Amniotic epithelial cell (primary cell): ENCODE results near the gene TMEM272.
"Not testable (repeated sequence)": the region's sequence is repeated elsewhere in the genome, so short reads cannot be mapped to it uniquely, and the experiment has no call there.

ENCODE experiments used
- DNase-seq: peaks from one replicate; pipeline ENCODE4 v3.0.0-alpha.2; 2010; ENCODE audit warnings: low read depth

The TMEM272 gene

DNA sequence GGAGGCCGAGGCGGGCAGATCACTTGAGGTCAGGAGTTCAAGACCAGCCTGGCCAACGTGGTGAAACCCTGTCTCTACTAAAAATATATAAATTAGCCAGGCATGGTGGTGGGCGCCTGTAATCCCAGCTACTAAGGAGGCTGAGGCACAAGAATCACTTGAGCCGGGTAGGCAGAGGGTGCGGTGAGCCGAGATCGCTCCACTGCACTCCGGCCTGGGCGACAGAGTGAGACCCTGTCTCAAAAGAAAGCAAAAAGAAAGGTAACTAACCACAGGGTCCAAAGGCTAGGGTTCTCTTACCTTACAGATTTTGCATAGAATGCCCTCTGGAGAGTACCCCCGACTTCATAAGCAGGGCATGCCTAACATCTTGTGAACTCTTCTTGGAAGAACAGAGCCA, 20.3 kb downstream of the TMEM272 start:
- DNase-seq, result not testable (repeated sequence)

DNA sequence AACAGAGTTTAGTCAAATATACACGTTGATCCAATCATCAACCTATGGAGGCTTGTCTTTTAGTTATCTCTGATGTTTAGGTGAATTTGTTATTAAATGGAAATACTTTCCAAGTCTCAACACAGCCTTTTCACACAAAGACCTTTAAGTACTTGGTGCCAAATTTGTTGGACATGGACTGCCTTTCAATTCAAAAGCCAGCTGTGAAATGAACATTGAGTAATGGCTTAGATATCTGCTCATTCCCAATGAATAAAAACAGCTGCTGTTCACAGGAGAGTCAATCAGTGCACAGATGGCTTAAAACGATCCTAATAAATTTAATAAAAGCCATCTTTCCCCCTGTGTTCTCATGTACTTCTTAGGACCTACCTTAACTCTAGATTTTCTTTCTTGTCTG, 21.1 kb downstream of the TMEM272 start:
- no peak for DNase-seq

DNA sequence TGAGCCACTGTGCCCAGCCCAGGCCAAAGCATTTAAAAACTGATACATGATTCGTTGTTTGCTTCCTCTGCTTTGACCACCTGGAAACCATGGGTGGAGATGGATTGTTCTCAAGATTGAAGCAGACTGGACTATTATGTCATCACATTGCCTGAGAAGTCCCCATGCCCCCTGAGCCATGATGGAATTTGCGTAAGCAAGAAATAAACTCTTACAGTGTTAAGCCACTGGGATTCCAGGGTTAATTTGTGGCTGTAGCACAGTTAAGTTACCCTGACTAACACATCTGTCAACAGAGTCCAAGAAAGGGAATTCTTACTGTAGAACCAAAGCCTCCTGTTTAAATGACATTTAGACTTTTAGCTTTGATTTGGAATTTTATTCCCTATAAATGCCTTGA, 21.6 kb downstream of the TMEM272 start:
- no peak for DNase-seq

DNA sequence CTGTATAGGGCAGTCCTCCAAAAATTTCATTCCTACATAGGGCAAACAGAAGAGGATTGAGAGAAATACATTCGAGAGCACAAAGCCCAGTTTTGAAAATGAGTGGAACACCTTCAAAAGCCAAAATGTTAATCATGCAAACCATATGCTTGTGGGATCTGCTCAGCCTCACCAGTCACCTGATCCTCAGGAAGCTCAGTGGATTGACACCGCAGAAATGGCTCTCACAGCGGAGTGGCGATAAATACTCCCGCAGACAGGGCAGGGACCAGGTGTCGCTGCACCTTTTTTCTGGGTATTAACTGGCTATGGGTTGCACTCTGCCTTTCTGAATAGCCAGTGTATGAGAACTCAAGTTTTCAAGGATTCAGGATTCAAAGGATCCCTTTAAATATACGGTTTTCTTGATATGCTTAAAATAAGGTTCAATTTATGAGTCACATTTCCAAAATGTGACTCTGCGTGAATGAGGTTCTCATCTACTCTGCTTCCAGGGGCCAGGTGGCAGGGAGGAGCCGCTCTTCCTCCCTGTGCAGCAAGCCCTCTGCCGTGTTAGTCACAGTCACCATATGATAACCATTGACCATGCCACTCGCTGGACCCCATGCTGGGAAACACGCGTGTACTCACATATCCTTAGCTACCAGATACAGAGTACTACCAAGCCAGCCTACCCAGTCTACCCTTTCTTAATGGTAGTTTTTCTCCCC, 22.7 kb downstream of the TMEM272 start:
- no peak for DNase-seq

DNA sequence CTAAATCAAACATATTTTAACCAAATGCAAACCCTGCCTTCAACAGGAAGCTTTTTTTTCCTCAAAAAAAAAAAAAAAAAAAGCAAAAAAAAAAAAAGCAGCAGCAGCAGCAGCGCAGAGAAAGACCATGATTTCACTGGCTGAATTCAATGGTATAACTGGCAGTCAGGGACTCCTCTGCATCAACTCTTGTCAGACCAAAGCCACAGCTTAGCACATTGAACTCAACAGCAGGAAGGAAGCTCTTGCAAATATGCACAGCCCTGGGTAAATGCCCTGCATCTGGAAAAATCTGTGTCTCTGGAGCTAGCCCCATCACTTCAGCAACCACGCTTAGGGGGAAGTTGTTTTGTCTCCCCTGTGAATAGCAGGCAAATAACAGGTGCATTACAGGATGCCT, 23.4 kb downstream of the TMEM272 start:
- DNase-seq, result no peak

DNA sequence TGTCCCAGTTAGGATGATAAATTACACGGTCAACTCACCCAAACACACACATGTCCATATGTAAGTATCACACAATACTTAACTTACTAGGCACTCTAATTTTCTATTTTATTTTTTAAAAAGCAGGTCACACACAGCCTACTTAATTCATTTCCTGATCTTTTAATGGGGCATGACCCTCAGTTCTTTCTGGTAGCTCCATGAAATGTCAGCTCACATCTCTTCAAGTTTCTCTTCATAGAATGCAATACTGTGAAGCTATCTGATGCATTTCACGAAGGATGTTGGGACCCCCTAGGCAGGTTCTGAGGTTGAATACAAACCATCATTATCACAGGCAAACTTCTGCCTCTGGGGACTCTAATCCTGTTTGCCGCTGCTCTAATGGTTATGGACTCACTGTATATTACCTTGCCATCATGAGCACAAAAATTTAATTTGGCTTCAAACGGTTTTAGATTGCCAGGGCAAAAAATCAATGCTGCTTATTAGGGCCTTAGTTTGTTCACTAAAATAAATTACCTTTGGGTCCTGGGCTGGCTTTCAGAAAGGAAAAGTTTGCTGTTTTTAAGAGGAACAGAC, 24.9 kb downstream of the TMEM272 start:
- DNase-seq, result no peak

DNA sequence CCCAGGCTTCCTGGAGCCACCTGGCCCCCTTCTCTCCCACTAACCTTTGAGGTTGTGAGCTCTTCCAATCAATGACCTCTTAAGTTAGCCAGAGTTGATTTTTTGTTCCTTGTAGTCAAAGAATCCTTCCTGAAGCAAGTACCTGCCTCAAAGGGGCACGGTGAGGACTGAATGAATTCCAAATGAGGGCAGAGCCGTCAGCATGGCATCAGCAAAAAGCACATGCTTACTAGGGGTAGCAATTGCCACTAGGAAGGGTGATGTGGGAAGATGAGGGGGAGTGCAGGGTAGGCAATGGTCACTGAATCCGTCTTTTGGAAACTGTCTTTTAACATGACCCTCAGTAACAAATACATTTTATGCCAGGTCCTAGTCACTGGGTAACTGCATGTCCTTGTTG, 25.4 kb downstream of the TMEM272 start:
- no peak for DNase-seq

DNA sequence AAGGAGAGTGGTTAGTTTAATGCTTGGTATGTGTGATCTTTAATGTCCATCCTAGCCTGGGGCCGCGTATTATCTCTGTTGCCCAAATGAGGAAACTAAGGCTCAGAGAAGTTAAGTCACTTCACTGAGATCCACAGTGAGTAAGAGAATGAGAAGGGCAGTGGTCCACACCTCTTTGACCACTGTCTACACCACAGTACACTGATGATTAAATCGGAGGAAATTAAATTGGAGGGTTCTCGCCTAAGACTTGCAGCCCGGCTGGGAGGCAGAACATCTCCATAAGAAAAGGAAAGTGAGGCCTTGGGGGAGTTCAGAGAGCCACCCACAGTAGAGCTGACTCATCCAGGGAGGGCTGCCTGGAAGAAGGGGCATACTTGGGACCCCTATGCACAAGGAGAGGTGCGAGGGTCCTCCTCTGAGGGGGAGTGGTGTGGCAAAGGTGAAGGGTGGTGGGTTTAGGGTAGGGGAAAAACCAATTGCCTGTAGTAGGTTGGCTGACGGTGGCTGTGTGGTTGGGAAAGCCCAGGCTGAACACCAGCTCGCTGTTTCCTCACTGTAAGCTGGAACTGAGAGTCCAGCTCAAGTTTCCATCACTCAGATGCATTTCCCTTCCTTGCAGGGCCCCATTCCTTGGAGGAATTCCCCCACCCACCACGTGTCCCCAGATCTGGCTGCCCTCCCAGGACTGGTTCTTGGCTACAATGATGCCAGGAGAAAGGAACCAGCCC, 26.0 kb downstream of the TMEM272 start:
- DNase-seq, result peak; percentile 9

DNA sequence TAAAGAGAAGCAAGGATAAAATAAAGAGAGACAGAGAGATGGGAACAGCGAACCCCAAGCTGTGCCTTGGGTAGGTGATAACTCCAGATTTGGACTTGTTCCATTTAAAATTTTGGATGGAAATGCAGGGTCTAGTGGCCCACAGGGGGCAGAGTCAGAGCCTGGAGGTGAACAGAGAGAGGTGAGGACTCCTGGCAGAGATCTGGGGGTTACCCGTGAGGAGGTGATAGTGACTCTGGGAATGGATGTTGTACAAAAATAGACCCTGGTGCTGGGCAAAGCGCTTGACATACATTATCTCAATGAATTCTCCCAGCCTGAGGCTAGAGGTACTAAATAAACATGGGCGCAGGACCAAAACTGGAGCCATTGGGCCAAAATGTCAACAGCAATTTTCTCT, 26.7 kb downstream of the TMEM272 start:
- no peak for DNase-seq

DNA sequence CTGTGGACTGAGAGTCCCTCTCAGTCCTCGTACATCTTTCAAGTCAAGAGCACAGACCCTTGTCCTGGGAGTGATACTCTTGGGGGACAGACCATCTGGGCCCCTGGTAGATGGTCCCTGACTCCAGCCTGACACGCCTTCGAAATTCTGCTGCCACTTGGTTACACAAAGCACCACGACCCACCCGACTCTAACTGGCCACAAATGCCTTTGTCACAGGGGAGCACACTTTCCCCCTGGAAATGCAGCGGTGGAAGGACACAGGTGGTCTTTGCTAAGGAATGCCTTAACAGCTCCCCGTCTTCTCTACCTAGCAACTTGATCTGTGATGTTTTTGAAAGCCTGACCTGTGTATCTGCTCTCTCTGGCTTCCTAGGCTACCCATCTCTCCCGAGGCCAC, 27.3 kb downstream of the TMEM272 start:
- DNase-seq, result no peak

DNA sequence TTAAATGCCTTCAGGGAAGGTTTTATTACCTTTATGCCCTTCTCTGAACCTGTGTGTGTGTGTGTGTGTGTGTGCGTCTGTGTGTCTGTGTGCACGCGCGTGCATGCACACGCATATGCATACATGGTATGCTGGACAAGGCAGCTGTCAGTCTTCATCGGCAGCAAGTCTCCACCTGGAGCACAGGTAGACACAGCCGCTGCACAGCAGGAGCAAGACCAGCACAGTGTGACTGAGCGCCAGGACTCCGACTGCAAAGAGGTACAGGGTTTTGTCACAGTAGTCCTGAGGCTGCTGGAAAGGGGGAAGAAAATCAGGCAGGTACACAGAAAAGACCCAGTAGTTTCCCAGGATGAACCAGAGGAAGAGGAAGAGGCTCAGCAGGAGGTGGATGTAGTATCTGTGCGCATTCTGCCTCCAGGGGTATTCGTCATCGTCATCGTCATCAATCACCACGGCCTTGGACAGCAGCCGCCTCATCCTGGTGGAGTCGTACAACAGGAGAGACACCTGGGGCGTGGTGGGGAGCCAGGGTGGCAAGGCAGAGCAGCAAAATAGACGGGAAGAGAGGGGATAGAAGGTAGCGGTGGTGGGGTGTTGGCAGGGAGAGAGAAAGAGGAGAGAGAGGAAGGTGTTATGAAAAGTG, 28.2 kb downstream of the TMEM272 start:
- DNase-seq, result no peak

DNA sequence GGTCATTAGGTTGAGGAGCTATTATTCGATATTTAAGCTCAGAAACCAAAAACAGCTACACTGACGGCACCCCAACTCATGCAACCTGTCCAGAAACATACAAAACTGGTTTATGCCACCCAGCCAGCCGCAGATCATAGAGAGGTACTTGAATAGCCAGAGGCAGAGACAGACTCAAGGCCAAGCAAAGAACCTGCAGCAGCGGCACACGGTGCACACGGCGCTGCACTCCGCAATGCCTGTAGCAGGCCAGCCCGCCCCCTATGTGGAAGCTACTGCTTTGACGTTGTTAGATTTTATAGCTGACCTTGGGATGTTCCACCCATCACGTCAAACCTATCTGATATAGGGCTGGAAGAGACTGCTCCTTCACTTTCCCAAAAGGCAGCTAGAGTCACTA, 29.1 kb downstream of the TMEM272 start:
- no peak for DNase-seq

DNA sequence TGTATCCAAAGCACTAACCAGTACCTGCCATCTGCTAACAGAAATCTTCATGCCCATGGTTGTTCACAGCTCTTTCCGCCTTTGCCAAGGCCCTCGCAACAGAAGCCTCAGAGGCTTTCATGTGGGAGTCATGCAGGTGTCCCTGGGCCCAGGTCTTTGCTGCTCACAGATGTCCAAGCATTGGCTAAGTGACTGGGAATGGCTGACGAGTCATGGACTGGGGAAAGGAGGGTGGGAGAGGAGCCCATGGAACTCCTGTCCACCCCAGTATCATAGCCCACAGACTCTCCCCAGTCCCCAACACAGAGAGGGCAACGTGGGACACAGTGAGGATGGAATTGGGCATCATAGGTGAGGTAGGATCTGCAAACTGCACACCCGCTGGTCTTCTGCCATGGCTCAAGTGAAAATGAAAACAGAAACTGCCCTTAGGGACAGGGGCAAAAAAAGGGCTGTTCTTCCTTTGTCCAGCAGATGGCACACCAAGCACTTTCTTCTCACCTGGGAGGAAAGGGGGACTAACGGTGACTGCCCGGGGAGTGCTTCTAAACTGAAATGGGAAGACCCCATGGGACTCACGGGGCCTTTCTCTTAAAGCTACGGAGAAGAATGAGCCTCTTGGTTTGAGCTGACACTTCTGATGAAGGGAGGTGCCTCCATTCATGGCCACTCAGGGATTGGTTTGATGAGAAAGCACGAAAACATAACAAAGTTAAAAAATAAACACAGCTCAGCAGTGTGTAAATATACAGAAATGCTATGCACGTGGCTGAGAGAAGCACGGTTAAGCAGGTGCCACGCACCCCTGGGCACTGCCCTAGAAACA, 29.9 kb downstream of the TMEM272 start:
- peak; percentile 39 for DNase-seq

DNA sequence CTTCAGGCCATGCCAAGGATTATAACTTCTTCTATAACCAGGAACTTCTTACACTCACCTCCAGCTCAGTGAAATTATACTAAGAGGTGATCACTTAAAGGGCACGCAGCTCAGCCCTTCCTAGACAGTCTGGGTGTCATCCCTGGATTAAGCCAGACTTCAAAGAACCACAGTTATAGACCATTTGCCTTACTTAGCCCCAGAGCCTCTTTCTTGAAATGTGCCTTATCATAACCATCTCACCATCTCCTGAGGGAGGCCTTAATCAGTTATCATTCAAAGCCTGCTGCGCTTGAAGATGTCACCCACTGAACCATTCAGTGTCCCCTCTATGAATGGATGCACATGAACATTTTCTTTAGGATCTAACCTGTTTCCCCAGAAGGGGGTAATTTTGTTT, 30.9 kb downstream of the TMEM272 start:
- no peak for DNase-seq

DNA sequence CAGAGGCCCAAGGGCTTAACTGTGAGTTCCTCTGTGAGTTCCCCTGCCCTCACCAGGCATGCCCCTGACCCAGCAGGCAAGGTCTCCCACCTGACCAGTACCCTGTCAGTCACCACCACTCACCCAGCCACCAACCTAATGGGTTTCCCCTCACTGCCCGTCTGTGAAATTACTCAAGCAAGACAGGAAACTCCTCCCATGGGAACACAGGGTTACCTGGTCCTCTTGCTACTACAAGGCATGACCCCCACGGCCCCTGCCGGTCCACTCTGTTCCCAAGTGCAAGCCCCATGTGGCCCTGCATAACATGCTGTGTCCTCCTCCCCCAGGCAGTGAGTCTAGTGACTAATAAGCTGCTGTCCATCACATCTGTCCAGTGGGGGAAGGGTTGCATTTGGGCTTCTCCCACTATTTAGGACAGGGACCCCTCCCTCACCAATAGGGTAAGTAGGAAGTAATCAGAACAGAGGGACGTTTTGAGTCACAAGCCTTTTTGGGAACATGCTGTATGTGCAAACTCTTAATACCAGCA, 33.0 kb downstream of the TMEM272 start:
- DNase-seq, result no peak

DNA sequence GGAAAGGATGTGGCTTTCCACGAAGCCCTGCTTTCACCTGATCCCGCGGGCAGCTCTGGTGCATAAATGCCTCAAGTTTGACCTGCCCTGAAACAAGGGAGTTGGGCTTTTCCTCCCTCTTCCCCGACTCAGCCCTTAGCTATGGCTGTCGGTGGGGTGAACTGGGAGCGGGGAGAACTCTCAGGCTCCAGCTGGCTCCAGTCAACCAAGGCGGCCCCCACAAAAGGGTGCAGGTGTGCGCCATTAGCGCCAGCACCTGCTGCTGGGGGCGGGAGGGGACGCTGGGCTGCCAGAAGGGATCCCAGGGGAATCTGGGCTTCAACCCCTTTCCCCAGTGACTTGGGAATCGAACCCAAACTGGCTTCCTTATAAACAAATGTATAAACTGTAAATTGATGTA, 33.9 kb downstream of the TMEM272 start:
- DNase-seq, result no peak

DNA sequence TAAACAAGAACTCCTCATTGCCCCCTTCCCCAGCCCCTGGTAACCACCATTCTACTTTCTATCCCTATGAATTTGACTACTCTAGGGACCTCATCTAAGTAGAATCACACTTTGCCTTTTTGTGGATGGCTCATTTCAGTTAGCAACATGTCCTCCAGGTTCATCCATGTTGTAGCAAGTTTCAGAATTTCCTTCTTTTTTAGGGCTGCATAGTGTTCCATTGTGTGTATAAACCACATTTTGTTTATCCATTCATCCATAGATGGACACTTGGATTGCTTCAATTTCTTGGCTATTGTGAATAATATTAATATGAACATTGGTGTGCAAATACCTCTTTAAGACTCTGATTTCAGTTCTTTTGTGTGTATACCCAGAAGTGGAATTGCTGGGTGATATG, 36.2 kb downstream of the TMEM272 start:
- DNase-seq, result no peak

DNA sequence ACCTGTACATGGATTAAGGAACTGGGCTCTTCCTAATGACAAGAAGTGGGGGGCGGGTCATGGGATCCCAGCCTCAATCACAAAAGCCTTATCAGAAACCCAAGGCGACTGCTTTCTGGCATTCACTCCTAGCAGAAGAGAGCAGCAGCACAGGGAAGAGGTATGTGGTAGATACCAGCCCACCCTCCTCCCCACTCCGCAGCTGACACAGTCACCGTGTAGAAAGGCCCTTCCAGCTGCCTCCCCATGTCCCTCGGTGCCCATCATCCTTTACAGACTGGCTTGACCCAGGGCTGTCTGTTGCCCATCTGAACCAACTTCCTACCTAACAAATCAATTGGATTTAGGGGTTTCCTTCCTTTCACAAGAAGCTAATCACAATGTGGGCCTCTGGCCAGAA, 37.9 kb downstream of the TMEM272 start:
- no peak for DNase-seq

DNA sequence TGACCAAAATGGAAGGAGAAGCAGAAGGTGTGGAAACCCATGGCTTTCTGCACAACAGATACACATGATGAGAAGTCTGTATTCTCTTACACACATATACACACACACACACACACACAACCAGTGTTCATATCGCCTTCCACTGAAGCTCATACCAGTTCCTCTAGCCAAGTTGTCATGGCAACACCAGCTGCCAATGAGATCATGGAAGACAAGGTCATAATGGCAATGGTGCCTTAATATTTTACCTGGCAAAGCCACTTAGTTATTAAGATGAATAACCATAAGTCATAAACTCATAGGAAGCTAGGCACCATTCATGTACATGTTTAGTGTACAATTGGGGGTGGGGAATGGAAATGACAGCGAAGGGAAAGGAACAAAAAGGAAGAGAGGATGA, 38.4 kb downstream of the TMEM272 start:
- peak; percentile 41 for DNase-seq

DNA sequence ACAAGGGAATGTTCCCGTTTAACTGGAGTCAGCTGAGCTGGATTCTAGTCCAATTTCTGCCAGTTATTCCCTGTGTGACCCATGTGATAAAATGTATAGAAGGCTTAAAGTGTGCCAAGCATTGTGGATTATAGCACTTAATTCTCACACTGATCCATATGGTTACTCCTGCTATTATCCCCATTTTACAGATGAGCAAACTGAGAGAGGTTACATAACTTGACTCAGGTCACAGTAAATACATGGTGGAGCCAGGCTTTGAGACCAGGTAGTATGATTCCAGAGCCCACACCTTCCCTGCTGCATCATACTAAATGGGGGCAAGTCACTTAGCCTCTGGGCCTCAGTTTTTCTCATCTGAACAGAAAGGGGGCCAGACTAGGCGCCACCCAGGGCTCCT, 39.1 kb downstream of the TMEM272 start:
- DNase-seq, result no peak

DNA sequence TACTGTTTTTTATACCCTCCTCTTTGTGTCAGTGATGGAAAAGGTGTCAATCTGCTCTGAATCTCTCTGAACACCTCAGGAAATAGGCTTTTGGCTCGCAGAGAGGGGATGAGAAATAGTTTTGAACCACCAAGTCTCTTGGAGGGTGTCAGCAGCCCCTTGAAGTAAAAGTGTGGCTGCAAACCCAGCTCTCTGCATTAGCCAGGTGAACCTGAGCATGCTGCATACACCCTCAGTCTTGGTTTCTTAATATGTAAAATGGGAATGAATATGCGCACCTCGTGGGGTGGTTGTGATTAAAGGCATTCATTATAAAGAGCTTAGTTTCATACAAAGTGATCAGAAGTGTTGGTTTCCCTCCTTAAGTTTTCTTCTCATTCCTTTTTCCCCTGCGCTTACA, 39.7 kb downstream of the TMEM272 start:
- no peak for DNase-seq
